Measurements from ENCODE around the gene MSL2. TPM values are rescaled to one million over a fixed set of nuclear protein-coding genes. Genes with fewer than 3 reads are reported as not detected.

The MSL2 gene
- total and polyA plus RNA-seq, 2 donors (not counting 1 experiment from before 2014, with no cell fraction given) = 25.8 to 97.1 TPM

DNA sequence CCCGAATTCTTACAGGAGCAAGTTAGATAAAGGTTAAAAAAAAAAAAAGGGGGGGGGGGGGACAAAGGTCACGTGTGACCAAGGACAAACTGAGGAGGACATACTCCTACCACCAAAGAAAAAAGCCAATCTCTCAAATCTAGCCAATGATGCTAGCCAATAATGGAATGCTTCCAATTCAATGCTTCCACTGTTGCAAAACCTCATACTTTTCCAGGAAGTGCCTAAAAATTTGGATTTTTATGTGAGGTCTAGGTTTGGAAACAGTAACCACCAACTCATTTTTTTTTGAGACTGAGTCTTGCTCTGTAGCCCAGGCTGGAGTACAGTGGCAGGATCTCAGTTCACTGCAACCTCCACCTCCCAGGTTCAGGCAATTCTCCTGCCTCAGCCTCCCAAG is 11.4 kb downstream of the MSL2 start:
- no CpG with 5 or more reads among the region's 2 CpGs for WGBS (ENCODE audit: insufficient coverage)
- H3K79me2 ChIP-seq (ENCODE audit: control insufficient read depth, insufficient read depth, low read length) = peaks cover 99% of the 10 kb centered on the region
- no peak overlapping the region for H3K27ac ChIP-seq (ENCODE audit: low read length in 2 of 2)
- H3K4me2 ChIP-seq (replicated peaks; ENCODE audit: low read depth, low read length, poor library complexity, severe bottlenecking) = no peak overlapping the region
- H3K4me1 ChIP-seq (ENCODE audit: control insufficient read depth in 2 of 2, insufficient read depth in 2 of 2, low read length in 2 of 2) = peaks cover 60 to 73% of the 10 kb centered on the region in 2 donors
- Mint-ChIP-seq H3K4me3 (no peak overlapping the region), H3K4me1 (peaks cover 74% of the 10 kb centered on the region), H3K9me3 (ENCODE audit: insufficient read depth) (no peaks in the 10 kb centered on the region), H3K27me3 (no peaks in the 10 kb centered on the region), H3K27ac (no peak overlapping the region)
- no peak for DNase-seq
- H4K20me1 ChIP-seq (ENCODE audit: control insufficient read depth, insufficient read depth, low read length, poor library complexity, severe bottlenecking) = peaks cover 97% of the 10 kb centered on the region
- no peak overlapping the region for H3K4me3 ChIP-seq (ENCODE audit: control extremely low read depth in 1 of 5, extremely low read depth in 1 of 5, insufficient read depth in 1 of 5, low read depth in 2 of 5, low read length in 4 of 5)
- no peak for ATAC-seq (ENCODE audit: low read depth)
- TF ChIP-seq, protein P1, sequence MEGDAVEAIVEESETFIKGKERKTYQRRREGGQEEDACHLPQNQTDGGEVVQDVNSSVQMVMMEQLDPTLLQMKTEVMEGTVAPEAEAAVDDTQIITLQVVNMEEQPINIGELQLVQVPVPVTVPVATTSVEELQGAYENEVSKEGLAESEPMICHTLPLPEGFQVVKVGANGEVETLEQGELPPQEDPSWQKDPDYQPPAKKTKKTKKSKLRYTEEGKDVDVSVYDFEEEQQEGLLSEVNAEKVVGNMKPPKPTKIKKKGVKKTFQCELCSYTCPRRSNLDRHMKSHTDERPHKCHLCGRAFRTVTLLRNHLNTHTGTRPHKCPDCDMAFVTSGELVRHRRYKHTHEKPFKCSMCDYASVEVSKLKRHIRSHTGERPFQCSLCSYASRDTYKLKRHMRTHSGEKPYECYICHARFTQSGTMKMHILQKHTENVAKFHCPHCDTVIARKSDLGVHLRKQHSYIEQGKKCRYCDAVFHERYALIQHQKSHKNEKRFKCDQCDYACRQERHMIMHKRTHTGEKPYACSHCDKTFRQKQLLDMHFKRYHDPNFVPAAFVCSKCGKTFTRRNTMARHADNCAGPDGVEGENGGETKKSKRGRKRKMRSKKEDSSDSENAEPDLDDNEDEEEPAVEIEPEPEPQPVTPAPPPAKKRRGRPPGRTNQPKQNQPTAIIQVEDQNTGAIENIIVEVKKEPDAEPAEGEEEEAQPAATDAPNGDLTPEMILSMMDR (IDR thresholded peaks at IDR 0.05) = no peak
- ChIA-PET POLR2A (interaction anchor here (0.8 kb wide), 1 partner anchor 677 kb away, joined by 6 read pairs; no protein-coding TSS in a partner anchor), CTCF (no interaction called here)
- no peak overlapping the region for H2AFZ ChIP-seq (ENCODE audit: insufficient read depth, low read depth, low read length, poor library complexity, severe bottlenecking)
- peaks cover 0 to 2% of the 10 kb centered on the region in 2 experiments for H3K36me3 ChIP-seq (replicated peaks in 1 of 2; ENCODE audit: control extremely low read depth in 1 of 2, control insufficient read depth in 1 of 2, extremely low read depth in 1 of 2, insufficient read depth in 2 of 2, low read length in 1 of 2)
- no peak overlapping the region for H3K9ac ChIP-seq (ENCODE audit: low read length)
- intact Hi-C loops (cut with micrococcal nuclease) = no loop called here
- no peaks in the 10 kb centered on the region for H3K9me3 ChIP-seq (ENCODE audit: control extremely low read depth in 1 of 3, control insufficient read depth in 2 of 3, insufficient read depth in 1 of 3, low read length in 2 of 3)
- no peaks in the 10 kb centered on the region for H3K27me3 ChIP-seq (replicated peaks in 1 of 4; ENCODE audit: control extremely low read depth in 1 of 4, control insufficient read depth in 3 of 4, insufficient read depth in 4 of 4, low read length in 3 of 4)

- Histone ChIP-seq H3K4me3 (ENCODE audit: control extremely low read depth in 1 of 5, extremely low read depth in 1 of 5, insufficient read depth in 1 of 5, low read depth in 2 of 5, low read length in 4 of 5) (no peak overlapping the region), H3K4me2 (replicated peaks; ENCODE audit: low read depth, low read length, poor library complexity, severe bottlenecking) (peak overlapping the region; percentile 37), H3K36me3 (replicated peaks in 1 of 2; ENCODE audit: control extremely low read depth in 1 of 2, control insufficient read depth in 1 of 2, extremely low read depth in 1 of 2, insufficient read depth in 2 of 2, low read length in 1 of 2) (peaks cover 0 to 3% of the 10 kb centered on the region in 2 experiments), H3K27me3 (replicated peaks in 1 of 4; ENCODE audit: control extremely low read depth in 1 of 4, control insufficient read depth in 3 of 4, insufficient read depth in 4 of 4, low read length in 3 of 4) (no peaks in the 10 kb centered on the region), H4K20me1 (ENCODE audit: control insufficient read depth, insufficient read depth, low read length, poor library complexity, severe bottlenecking) (peaks cover 97% of the 10 kb centered on the region), H3K4me1 (ENCODE audit: control insufficient read depth in 2 of 2, insufficient read depth in 2 of 2, low read length in 2 of 2) (peaks cover 56 to 58% of the 10 kb centered on the region in 2 donors), H2AFZ (ENCODE audit: insufficient read depth, low read depth, low read length, poor library complexity, severe bottlenecking) (no peak overlapping the region), H3K27ac (ENCODE audit: low read length in 2 of 2) (no peak overlapping the region), H3K9me3 (ENCODE audit: control extremely low read depth in 1 of 3, control insufficient read depth in 2 of 3, insufficient read depth in 1 of 3, low read length in 2 of 3) (no peaks in the 10 kb centered on the region), H3K9ac (ENCODE audit: low read length) (no peak overlapping the region), H3K79me2 (ENCODE audit: control insufficient read depth, insufficient read depth, low read length) (peaks cover 99% of the 10 kb centered on the region)
- 87% methylated on average over 5 of the region's 8 CpGs for WGBS (ENCODE audit: insufficient coverage)
- ATAC-seq (ENCODE audit: low read depth) (no peak), DNase-seq (no peak)
- TF ChIP-seq, protein P1 (IDR thresholded peaks at IDR 0.05) = no peak
- no peak for TF ChIP-seq EZH2 (IDR thresholded peaks at IDR 0.05; ENCODE audit: borderline replicate concordance, insufficient read depth, low read depth, low read length, poor library complexity, severe bottlenecking)
- CTCF ChIA-PET = no interaction called here
- Mint-ChIP-seq H3K27me3 (no peaks in the 10 kb centered on the region), H3K4me3 (no peak overlapping the region), H3K27ac (no peak overlapping the region), H3K4me1 (peaks cover 69% of the 10 kb centered on the region), H3K9me3 (ENCODE audit: insufficient read depth) (no peaks in the 10 kb centered on the region)
- intact Hi-C loops (cut with micrococcal nuclease) = no loop called here
- POLR2A ChIA-PET = interaction anchor here (0.6 to 1.4 kb wide), 2 partner anchors 13 to 63 kb away, joined by 4 to 5 read pairs; no protein-coding TSS in a partner anchor
Observed at GRCh38 chr3:136181741-136182140, 14.4 kb downstream of the MSL2 start.

Data from B cell (primary cell).